ENCODE results near the gene CADM3.

DNA sequence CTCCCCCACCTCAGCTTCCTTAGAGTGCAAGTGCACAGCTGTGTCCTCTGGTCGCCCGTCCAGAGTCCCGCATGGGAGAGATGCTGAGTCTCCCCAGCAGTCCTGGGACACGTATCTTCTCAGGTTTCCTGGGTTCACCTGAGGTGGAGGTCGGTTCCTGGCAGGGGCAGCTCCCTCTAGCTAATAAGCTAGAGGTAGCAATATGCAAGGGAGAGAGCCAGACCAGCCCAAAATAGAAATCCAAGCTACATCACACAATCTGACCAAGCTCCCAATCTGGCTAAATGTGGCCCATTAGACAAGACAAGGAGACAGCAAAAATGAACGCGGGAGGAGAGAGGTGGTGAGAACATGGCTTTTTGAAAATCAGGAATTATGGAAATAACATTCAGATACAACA lies 30.9 kb upstream of the CADM3 start:
- TF ChIP-seq EZH2 (IDR thresholded peaks at IDR 0.05; ENCODE audit: borderline replicate concordance, low read depth, low read length, severe bottlenecking) (peak; percentile 3), CTCF (IDR thresholded peaks at IDR 0.05; ENCODE audit: borderline replicate concordance, extremely low read depth, low read length, poor library complexity, severe bottlenecking) (no peak)
